IMR-90 (cell line): Measurements from ENCODE around the gene SYCP2.
"Not testable (repeated sequence)": the region's sequence is repeated elsewhere in the genome, so short reads cannot be mapped to it uniquely, and the experiment has no call there.

Experiments used
- CEBPB ChIP-seq: IDR thresholded peaks from 2 replicates; pipeline ENCODE4 v1.6.1; 2012; ENCODE audit warnings: low read depth, low read length, improper control_type of control experiment
- CTCF ChIP-seq: conservative IDR thresholded peaks from 2 replicates; pipeline ENCODE4 v1.5.1; 2012; ENCODE audit warnings: mild to moderate bottlenecking, low read depth, low read length, improper control_type of control experiment
- ELK1 ChIP-seq: fragments of 150-350 bp; IDR thresholded peaks from 2 replicates; pipeline ENCODE4 v1.6.1; 2016; ENCODE audit warnings: low read depth, mild to moderate bottlenecking, low read length, moderate library complexity, borderline replicate concordance
- POLR2A ChIP-seq: IDR thresholded peaks from 2 replicates; pipeline ENCODE4 v1.6.1; 2012; ENCODE audit warnings: mild to moderate bottlenecking, low read depth, low read length
- RAD21 ChIP-seq: IDR thresholded peaks from 2 replicates; pipeline ENCODE4 v1.6.1; 2012; ENCODE audit warnings: low read length, improper control_type of control experiment
- RFX5 ChIP-seq: IDR thresholded peaks from 2 replicates; pipeline ENCODE4 v1.8.0; 2012; ENCODE audit warnings: low read depth, mild to moderate bottlenecking, low read length, moderate library complexity

GRCh38 chr20:59856526-59856925 is 76.9 kb downstream of the SYCP2 start:
- not testable (repeated sequence) for TF ChIP-seq CTCF, RAD21, CEBPB, POLR2A, ELK1, RFX5
